GM12865 (cell line): ENCODE data around the gene RBMX.
"Not testable (repeated sequence)": the region's sequence is repeated elsewhere in the genome, so short reads cannot be mapped to it uniquely, and the experiment has no call there.

Source experiments
- DNase-seq: peaks from one replicate; pipeline ENCODE4 v3.0.0; 2010; ENCODE audit warnings: low read depth
- H3K4me3 ChIP-seq: 2 replicates; pipeline ENCODE4 v1.5.1; 2011; ENCODE audit warnings: mild to moderate bottlenecking, low read depth, low read length, control low read depth
- TF ChIP-seq, protein P1 (sequence below): IDR thresholded peaks from 2 replicates; pipeline ENCODE4 v1.5.1; 2011; ENCODE audit warnings: low read length, control low read depth, low read depth, inconsistent platforms; ENCODE audit not compliant: insufficient read depth; ENCODE audit errors: missing control alignments

The RBMX gene

DNA sequence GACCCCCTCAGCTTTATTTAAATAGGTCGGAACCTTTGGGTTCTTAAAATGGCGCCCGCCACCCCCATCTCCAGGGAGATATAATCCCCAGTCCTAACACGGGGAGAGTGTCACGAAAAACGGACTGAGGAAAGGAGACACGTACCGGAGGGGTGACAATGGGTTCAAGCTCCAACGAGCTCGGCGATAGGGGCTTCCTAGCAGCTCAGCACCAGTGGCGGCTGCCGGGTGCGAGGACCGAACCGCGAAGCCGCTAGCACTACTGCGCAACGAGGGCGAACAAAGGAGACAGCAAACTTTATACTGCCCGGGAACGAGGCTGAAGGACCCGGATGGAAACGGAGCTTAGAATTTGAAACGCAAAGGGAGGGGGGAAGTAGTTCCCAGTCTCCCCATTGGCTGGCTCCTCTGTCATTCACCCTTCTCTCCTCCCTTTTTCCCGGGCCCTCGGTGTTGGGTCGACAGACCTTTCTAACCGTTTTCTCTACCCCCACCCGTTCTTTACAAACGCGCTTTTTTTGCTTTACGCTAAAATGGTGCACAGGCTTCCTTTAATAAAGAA is at the start of gene RBMX:
TSS of gene RBMX (minus strand) at position 274 of the 562 bp plus-strand sequence. CDS start 1,298 bp downstream, outside the sequence.
- TF ChIP-seq, protein P1, sequence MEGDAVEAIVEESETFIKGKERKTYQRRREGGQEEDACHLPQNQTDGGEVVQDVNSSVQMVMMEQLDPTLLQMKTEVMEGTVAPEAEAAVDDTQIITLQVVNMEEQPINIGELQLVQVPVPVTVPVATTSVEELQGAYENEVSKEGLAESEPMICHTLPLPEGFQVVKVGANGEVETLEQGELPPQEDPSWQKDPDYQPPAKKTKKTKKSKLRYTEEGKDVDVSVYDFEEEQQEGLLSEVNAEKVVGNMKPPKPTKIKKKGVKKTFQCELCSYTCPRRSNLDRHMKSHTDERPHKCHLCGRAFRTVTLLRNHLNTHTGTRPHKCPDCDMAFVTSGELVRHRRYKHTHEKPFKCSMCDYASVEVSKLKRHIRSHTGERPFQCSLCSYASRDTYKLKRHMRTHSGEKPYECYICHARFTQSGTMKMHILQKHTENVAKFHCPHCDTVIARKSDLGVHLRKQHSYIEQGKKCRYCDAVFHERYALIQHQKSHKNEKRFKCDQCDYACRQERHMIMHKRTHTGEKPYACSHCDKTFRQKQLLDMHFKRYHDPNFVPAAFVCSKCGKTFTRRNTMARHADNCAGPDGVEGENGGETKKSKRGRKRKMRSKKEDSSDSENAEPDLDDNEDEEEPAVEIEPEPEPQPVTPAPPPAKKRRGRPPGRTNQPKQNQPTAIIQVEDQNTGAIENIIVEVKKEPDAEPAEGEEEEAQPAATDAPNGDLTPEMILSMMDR, result no peak
- peak; percentile 95 for DNase-seq
- H3K4me3 ChIP-seq, result peak within 1 kb of the TSS; percentile 92

DNA sequence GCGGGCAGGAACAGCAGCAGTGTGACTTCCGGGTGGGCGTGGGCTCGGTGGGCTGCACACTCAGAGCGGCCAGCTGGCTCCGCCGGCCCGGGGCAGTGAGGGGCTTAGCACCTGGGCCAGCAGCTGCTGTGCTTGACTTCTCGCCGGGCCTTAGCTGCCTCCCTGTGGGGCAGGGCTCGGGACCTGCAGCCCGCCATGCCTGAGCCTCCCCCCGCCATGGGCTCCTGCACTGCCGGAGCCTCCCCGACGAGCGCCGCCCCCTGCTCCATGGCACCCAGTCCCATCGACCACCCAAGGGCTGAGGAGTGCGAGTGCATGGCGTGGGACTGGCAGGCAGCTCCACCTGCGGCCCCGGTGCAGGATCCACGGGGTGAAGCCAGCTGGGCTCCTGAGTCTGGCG is 40.9 kb upstream of the RBMX start:
- DNase-seq, result not testable (repeated sequence)

DNA sequence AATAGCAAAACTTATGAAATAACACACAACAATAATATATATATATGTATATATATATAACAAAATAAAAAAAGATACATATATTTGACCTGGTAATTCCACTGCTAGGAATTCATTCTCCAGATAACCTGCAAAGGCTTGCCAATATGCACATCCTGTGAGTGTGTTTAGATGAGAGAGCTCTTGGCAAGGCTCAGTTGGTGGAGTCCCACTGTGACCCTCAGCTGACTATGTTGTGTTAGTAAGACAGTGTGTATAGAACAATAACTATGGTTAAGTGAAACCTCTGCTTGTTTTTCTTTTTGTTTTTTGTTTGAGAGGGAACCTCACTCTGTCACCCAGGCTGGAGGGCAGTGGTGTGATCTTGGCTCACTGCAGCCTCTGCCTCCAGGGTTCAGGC is 39.5 kb upstream of the RBMX start:
- DNase-seq, result no peak
- no peak overlapping the region for H3K4me3 ChIP-seq
- TF ChIP-seq, protein P1, result no peak

More for the DNA sequence above, 40.9 kb upstream of the RBMX start:
- H3K4me3 ChIP-seq, result not testable (repeated sequence)

DNA sequence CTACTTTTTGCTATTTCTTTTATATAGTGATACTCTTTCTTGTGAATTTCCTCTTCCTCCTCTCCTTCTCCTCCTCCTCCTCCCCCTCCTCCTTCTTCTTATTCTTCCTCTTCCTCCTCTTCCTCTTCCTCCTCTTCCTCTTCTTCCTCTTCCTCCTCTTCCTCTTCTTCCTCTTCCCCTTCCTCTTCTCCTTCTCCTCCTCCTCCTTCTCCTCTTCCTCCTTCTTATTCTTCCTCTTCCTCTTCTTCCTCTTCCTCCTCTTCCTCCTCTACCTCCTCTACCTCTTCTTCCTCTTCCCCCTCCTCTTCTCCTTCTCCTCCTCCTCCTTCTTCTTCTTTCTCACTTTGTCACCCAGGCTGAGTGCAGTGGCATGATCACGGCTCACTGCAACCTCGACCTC is 36.3 kb upstream of the RBMX start:
- TF ChIP-seq, protein P1, result no peak
- H3K4me3 ChIP-seq, result no peak overlapping the region
- DNase-seq, result no peak

DNA sequence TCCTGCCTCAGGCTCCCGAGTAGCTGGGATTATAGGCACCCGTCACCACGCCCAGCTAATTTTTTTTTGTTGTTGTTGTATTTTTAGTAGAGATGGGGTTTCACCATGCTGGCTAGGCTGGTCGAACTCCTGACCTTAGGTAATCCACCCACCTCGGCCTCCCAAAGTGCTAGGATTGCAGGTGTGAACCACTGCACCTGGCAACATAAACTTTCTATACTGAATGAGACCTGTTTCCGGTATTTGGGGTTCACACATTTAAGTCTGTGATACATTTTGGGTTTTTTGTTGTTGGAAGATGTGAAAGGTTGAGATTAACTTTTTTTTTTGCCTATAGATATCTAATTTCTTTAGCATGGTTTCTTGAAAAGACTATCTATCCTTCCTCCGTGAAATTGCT is 31.1 kb upstream of the RBMX start:
- DNase-seq, H3K4me3 ChIP-seq: not testable (repeated sequence)

DNA sequence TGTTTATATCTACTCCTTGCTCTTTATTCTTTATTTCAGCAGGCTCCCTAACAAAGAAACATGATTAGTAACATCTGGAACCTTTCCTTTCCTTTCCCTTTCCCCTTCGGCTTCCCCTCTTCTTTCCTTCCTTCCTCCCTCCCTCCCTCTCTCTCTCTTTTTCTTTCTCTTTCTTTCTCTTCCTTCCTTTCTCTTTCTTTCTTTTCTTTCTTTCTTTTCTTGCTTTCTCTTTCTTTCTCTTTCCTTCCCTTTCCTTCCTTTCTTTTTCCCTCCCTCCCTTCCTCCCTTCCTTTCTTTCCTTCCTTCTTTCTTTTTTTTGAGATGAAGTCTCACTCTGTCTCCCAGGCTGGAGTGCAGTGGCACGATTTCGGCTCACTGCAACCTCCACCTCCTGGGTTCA is 30.7 kb upstream of the RBMX start:
- no peak for DNase-seq
- H3K4me3 ChIP-seq, result no peak overlapping the region
- TF ChIP-seq, protein P1, result no peak

DNA sequence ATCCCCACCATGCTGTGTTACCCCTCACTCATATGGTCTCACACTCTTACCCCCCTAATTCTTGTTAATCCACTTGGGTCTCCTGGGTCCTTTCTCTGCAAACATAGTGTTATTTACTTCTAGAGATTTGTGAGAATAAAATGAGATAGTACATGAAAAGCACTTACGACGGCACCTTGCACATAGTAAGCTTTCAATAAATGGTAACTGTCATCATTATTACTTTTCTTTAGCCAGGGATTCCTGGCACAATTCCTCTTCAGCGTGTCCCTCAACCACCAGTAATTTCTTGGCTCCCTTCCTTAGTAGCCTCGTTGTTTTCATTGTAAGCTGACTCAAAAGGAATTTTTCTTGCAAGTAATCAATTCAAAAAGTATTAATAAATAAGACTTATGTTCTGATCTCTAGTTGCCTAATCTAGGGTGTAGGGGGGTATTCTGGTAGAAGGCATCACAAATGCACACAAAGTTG is 30.1 kb upstream of the RBMX start:
- DNase-seq, result no peak
- peak overlapping the region; percentile 87 for H3K4me3 ChIP-seq
- TF ChIP-seq, protein P1, result no peak
